HEK293T (cell line): ENCODE results near the gene KPNA3.
"Not testable (repeated sequence)": the region's sequence is repeated elsewhere in the genome, so short reads cannot be mapped to it uniquely, and the experiment has no call there.

Experiments used
- CTCF ChIA-PET: fragments of 350-600 bp; formaldehyde crosslinking; extraction: SDS; loops from one replicate; lab custom pipeline; 2021; ENCODE audit warnings: antibody characterized with exemption, inconsistent platforms; lab: Yijun Ruan, JAX
- POLR2A ChIA-PET: fragments of 350-600 bp; formaldehyde crosslinking; extraction: SDS; loops from one replicate; lab custom pipeline; 2020; ENCODE audit warnings: antibody characterized with exemption, inconsistent platforms; lab: Yijun Ruan, JAX
- DNase-seq: peaks from one replicate; pipeline ENCODE4 v3.0.0; 2012; ENCODE audit warnings: mixed read lengths; ENCODE audit errors: extremely low spot score
- ARNT ChIP-seq: fragments of 450-650 bp; IDR thresholded peaks from 2 replicates; pipeline ENCODE4 v1.6.1; 2017; ENCODE audit warnings: mild to moderate bottlenecking
- BHLHE40 ChIP-seq: fragments of 450-650 bp; IDR thresholded peaks from 2 replicates; pipeline ENCODE4 v1.6.1; 2016; ENCODE audit warnings: mild to moderate bottlenecking, moderate library complexity, borderline replicate concordance
- CTBP1 ChIP-seq: fragments of 450-650 bp; IDR thresholded peaks from 2 replicates; pipeline ENCODE4 v1.6.1; 2016; ENCODE audit warnings: borderline replicate concordance
- ELF4 ChIP-seq: fragments of 450-650 bp; IDR thresholded peaks from 2 replicates; pipeline ENCODE4 v1.6.1; 2017; ENCODE audit warnings: antibody characterized with exemption
- FOXA1 ChIP-seq: fragments of 450-650 bp; IDR thresholded peaks from 2 replicates; pipeline ENCODE4 v1.6.1; 2016; ENCODE audit warnings: mild to moderate bottlenecking
- FOXK2 ChIP-seq: fragments of 450-650 bp; IDR thresholded peaks from 2 replicates; pipeline ENCODE4 v1.6.1; 2016; ENCODE audit warnings: mild to moderate bottlenecking
- FOXM1 ChIP-seq: fragments of 450-650 bp; IDR thresholded peaks from 2 replicates; pipeline ENCODE4 v1.6.1; 2017; ENCODE audit warnings: mild to moderate bottlenecking, borderline replicate concordance
- HDGF ChIP-seq: fragments of 450-650 bp; IDR thresholded peaks from 2 replicates; pipeline ENCODE4 v1.6.1; 2017; ENCODE audit warnings: antibody characterized with exemption, borderline replicate concordance
- L3MBTL2 ChIP-seq: fragments of 450-650 bp; conservative IDR thresholded peaks from 2 replicates; pipeline ENCODE4 v1.6.1; 2016; ENCODE audit warnings: mild to moderate bottlenecking
- LEF1 ChIP-seq: fragments of 450-650 bp; IDR thresholded peaks from 2 replicates; pipeline ENCODE4 v1.6.1; 2017; ENCODE audit warnings: mild to moderate bottlenecking, borderline replicate concordance
- NFRKB ChIP-seq: fragments of 450-650 bp; IDR thresholded peaks from 2 replicates; pipeline ENCODE4 v1.6.1; 2016; ENCODE audit warnings: mild to moderate bottlenecking, moderate library complexity
- PKNOX1 ChIP-seq: fragments of 450-650 bp; IDR thresholded peaks from 2 replicates; pipeline ENCODE4 v1.6.1; 2016
- SP1 ChIP-seq: fragments of 450-650 bp; IDR thresholded peaks from 2 replicates; pipeline ENCODE4 v1.6.1; 2017
- SUZ12 ChIP-seq: fragments of 450-650 bp; IDR thresholded peaks from 2 replicates; pipeline ENCODE4 v1.6.1; 2016; ENCODE audit warnings: mild to moderate bottlenecking
- TARDBP ChIP-seq: fragments of 450-650 bp; IDR thresholded peaks from 2 replicates; pipeline ENCODE4 v1.6.1; 2016
- ZNF384 ChIP-seq: fragments of 450-650 bp; IDR thresholded peaks from 2 replicates; pipeline ENCODE4 v1.6.1; 2016

Gene KPNA3

GRCh38 chr13:49716615-49717014, 75.9 kb downstream of the KPNA3 start:
- no peak for DNase-seq
- ChIA-PET CTCF (interaction anchor here (0.6 kb wide), 1 partner anchor 1122 kb away, joined by 3 read pairs; no protein-coding TSS in a partner anchor), POLR2A (no interaction called here)
- no peak for TF ChIP-seq FOXM1

- ChIA-PET POLR2A (no interaction called here), CTCF (no interaction called here)
- no peak for TF ChIP-seq SUZ12
- no peak for TF ChIP-seq PKNOX1
- no peak for TF ChIP-seq TARDBP
- no peak for TF ChIP-seq CTBP1
- no peak for TF ChIP-seq L3MBTL2
- TF ChIP-seq HDGF = no peak
- no peak for TF ChIP-seq BHLHE40
- no peak for TF ChIP-seq SP1
- TF ChIP-seq FOXA1 = no peak
- no peak for DNase-seq
Observed at GRCh38 chr13:49714757-49715156, 77.7 kb downstream of the KPNA3 start.

GRCh38 chr13:49711218-49711863, 81.1 kb downstream of the KPNA3 start:
- TF ChIP-seq ZNF384 = no peak
- TF ChIP-seq CTBP1 = no peak
- TF ChIP-seq HDGF = no peak
- no peak for TF ChIP-seq FOXM1
- TF ChIP-seq FOXK2 = no peak
- no peak for TF ChIP-seq SUZ12
- no peak for TF ChIP-seq ARNT
- no peak for TF ChIP-seq L3MBTL2
- no peak for TF ChIP-seq TARDBP
- no peak for TF ChIP-seq LEF1
- no peak for TF ChIP-seq SP1
- TF ChIP-seq ELF4 = no peak
- no peak for TF ChIP-seq FOXA1
- no peak for TF ChIP-seq PKNOX1
- TF ChIP-seq NFRKB = no peak
- TF ChIP-seq BHLHE40 = no peak
- DNase-seq = no peak
- ChIA-PET POLR2A (no interaction called here), CTCF (no interaction called here)

GRCh38 chr13:49704264-49704663, 88.2 kb downstream of the KPNA3 start:
- CTCF ChIA-PET, POLR2A ChIA-PET, DNase-seq: not testable (repeated sequence)

- CTCF ChIA-PET = no interaction called here
- POLR2A ChIA-PET = no interaction called here
- DNase-seq = no peak
- TF ChIP-seq SUZ12 (no peak), PKNOX1 (no peak), LEF1 (no peak), CTBP1 (no peak), TARDBP (no peak), ARNT (no peak), FOXM1 (no peak), ZNF384 (no peak), ELF4 (no peak), NFRKB (no peak)
Observed at GRCh38 chr13:49701491-49701890, 91.0 kb downstream of the KPNA3 start.

- TF ChIP-seq ELF4 = no peak
- TF ChIP-seq HDGF = no peak
- TF ChIP-seq LEF1 = no peak
- TF ChIP-seq FOXK2 = no peak
- TF ChIP-seq TARDBP = no peak
- TF ChIP-seq ZNF384 = no peak
- no peak for TF ChIP-seq PKNOX1
- no peak for TF ChIP-seq ARNT
- no peak for TF ChIP-seq L3MBTL2
- TF ChIP-seq FOXM1 = no peak
- no peak for TF ChIP-seq SUZ12
- no peak for TF ChIP-seq NFRKB
- TF ChIP-seq FOXA1 = no peak
- TF ChIP-seq CTBP1 = no peak
- no peak for TF ChIP-seq SP1
- TF ChIP-seq BHLHE40 = no peak
- POLR2A ChIA-PET = no interaction called here
- DNase-seq = no peak
- CTCF ChIA-PET = no interaction called here
Observed at GRCh38 chr13:49697468-49697867, 95.0 kb downstream of the KPNA3 start.
